ENCODE data around the gene LLGL2.
A peak's percentile ranks its signal among the peaks of the same experiment; 100 is the strongest.
"Not testable (repeated sequence)": the region's sequence is repeated elsewhere in the genome, so short reads cannot be mapped to it uniquely, and the experiment has no call there.

LLGL2 gene

DNA sequence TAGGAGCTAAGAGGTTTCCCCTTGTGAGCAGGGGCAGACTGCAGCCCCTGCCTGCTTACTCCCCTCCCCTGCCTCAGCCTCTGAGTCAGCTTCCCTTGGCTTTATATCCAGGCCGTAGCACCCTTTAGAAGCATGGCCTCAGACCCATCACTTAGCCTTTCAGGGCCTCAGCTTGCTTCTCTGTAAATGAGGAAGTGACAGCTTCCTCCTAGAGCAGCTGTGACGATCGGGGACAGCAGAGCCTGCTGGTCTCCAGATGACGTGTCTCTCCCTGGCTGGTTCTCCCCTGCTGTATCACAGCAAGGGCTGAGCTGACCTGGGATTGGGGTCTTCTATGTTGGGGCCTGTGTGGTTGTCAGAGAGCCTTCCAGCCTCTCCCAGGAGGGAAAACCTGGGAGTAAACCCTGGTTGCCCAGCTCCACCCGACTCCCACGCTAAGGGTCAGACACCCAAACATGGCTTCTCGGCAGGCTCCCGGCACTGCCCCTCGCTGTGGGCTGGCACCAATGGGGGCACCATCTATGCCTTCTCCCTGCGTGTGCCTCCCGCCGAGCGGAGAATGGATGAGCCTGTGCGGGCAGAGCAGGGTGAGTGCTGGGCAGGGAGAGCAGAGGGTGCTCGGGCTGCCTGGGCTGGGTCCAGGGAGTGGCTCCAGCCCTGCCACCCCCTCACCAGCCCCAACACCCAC, 45.8 kb downstream of the LLGL2 start:
- DNase-seq = no peak

GRCh38 chr17:75571885-75572215, 46.4 kb downstream of the LLGL2 start:
- no peak for DNase-seq

DNA sequence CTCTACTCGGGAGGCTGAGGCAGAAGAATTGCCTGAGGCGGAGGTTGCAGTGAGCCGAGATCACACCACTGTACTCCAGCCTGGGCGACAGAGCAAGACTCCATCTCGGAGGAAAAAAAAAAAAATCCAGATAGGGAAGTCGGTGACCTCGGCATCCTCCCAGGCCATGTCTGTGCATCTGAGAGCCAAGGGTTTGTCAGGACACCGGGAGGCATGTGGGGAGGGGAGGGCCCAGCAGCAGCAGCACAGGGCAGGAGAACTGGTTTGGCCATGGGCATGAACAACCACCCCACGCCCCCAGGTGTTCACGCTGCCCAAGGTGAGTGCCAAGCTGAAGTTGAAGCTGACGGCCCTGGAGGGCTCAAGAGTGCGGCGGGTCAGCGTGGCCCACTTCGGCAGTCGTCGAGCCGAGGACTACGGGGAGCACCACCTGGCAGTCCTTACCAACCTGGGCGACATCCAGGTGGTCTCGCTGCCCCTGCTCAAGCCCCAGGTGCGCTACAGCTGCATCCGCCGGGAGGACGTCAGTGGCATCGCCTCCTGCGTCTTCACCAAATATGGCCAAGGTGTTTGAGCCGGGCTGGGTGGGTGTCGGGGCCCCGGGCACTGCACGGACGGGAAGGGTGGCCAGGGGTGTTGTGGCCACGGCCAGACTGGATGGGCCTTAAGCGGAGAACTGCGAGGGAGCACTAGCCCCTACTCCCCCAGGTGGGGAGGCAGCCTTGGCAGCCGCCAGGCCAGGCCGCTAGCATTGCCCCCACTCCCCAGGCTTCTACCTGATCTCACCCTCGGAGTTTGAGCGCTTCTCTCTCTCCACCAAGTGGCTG, 47.4 kb downstream of the LLGL2 start:
- no peak for DNase-seq

- DNase-seq = no peak
Observed at GRCh38 chr17:75573540-75573957, 48.1 kb downstream of the LLGL2 start.

DNA sequence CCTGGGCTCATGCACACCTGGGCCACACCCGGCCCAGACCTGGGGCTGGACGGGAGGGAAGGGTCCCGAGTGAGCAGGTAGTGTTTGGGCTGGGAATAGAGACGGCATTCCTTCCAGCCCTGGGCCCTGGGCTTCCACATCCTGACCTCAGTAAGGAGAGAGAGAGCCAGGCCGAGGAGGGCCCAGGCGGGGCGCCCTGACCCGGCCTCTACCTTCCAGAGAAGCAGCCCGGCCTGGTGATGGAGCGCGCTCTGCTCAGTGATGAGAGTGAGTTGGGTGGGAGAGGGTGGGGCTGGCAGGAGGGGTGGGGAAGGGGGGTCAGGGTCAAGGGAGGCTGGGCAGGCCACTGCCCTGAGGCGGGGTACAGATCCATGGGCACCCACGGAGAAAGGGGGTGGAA, 48.5 kb downstream of the LLGL2 start:
- DNase-seq = no peak

GRCh38 chr17:75574404-75575036, 49.0 kb downstream of the LLGL2 start:
- no peak for DNase-seq

- no peak for DNase-seq
Observed at GRCh38 chr17:75575197-75575596, 49.7 kb downstream of the LLGL2 start.

DNA sequence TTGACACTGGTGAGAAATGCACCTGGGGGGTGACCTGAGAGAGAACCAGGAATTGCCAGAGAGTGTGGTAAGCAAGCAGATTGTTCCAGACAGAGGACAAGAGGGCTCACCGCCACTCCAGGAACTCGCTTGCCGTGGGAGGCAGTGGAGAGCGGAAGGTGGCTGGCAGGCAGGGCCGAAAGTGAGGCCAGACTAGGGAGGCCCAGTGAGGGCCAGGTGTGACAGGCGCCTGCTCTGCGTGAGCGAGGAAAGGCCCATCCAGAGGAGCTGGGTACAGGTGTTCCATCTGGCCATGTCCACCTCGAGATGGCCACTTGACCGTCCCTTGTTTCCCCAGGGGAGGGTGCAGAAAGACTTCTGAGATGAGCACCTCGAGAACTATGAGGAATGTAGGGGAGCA, 50.2 kb downstream of the LLGL2 start:
- no peak for DNase-seq

DNA sequence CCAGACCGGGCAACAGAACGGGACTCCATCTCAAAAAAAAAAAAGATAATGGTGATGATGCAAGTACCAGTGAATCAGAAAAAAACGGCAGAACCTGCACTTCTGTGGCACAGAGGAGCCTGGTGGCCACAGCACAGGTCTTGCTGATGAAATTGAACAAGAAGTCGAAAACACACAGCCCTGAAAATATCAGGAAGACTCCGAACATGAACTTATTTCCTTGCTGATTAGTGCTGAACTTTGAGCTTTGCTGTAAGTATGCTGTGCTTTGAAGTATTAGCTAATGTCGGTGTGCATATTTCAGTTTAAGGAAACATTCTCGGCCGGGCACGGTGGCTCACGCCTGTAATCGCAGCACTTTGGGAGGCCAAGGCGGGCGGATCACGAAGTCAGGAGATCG, 51.2 kb downstream of the LLGL2 start:
- no peak for DNase-seq

DNA sequence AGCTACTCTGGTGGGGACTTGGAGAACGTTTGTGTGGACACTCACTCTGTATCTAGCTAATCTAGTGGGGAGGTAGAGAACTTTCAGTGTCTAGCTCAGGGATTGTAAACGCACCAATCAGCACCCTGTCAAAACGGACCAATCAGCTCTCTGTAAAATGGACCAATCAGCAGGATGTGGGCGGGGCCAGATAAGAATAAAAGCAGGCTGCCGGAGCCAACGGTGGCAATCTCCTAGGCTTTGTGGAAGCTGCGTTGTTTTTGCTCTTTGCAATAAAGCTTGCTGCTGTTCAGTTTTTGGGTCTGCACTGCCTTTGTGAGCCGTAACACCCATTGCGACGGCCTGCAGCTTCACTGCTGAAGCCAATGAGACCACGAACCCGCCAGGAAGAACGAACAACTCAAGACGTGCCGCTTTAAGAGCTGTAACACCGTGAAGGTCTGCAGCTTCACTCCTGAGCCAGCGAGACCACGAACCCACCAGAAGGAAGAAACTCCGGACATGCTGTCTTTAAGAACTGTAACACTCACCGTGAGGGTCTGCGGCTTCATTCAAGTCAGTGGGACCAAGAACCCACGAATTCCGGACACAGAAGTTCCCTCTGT, 55.7 kb downstream of the LLGL2 start:
- DNase-seq = not testable (repeated sequence)

DNA sequence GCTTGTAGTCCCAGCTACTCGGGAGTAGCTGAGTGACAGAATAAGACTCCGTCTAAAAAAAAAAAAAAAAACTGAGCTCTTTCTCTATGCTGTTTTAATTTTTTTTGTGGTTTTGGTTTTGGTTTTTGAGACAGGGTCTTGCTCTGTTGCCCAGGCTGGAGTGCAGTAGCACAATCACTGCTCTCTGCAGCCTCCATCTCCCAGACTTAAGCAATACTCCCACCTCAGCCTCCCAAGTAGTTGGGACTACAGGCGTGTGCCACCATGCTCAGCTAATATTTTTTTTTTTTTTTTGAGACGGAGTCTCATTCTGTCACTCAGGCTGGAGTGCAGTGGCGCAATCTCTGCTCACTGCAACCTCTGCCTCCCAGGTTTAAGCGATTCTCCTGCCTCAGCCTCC, 57.7 kb downstream of the LLGL2 start:
- not testable (repeated sequence) for DNase-seq

DNA sequence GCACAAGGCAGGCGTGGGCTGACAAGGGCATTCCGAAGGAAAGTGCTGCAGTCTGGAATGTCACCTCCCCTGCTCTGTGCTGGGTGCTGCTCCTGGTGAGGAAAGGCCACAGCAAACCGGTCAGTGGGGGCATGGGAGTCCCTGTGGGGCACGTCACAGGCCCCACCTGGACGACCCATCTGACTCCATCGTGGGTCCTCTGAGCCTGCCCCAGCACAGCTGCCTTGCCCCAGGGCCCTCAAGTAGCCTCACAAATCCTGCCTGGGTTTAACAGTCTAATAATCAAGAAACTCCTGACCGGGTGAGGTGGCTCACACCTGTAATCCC, 59.3 kb downstream of the LLGL2 start:
- no peak for DNase-seq

DNA sequence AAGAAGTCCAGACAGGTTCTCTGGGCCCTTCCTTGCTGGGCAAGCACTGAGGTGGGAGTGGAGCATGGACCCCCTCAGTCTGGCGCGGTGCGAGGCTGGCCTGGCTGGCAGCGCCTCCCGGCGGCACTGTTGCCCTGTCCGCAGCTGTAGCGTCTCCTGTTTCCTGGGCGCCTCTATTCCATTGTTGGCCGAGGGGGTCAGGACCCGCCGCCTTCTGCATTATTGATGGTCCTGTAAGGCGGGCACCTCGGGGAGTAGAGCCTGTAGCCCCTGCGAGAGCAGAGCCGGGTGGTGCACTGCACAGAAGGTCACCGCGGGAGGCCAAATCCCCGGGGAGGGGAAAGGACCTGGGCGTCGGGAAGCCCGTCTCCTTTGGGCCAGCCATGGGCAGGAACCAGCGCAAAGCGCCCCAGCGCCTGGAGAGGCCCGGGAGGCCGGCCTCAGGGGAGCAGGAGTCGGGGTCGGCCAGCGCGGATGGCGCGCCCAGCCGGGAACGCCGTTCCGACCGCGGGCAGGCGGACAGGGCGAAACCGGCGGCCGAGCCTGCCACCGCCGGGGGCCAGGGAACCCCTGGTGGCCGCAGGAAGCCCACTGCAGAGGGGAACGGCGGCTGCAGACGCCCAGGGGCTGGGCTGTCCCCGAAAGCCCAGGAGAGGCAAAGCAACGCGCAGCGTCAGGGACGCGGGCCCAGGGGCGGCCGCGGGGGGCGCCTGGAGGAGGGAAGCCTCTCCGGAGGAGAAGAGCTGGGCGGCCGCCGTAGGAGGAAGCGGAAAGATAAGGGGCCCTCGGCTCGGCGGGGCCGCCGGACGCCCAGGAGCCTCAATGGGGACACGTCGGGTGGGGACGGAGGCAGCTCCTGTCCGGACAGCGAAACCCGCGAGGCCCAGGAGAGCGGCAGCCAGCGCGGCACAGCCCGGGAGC, 62.4 kb downstream of the LLGL2 start, which contains the start of gene MYO15B:
Gene MYO15B, plus strand, starts transcription at position 126 of the 921 bp plus-strand sequence. Its CDS starts 258 bp downstream, at position 384.
- DNase-seq = no peak

DNA sequence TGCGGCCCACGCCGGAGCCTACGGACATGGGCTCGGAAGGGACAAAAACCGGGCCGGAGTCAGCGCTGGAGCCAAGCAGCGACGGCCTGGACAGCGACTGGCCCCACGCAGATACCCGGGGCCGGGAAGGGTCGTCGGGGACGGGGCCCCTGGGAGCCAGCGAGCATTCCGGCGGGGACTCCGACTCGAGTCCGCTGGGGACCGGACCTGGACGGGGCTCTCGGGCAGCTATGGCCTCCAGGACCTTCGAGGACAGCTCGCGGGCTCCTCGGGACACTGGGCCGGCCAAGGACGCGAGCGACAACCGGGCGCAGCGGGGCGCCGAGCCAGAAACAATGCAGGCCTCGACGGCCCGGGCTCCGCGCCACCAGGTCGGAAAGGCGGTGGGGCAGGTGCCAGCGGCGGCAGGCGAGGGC, 63.1 kb downstream of the LLGL2 start:
- DNase-seq = peak in 1 of 2 experiments; percentile 48

GRCh38 chr17:75589012-75589918, 63.8 kb downstream of the LLGL2 start:
- DNase-seq = peak; percentile 84 to 92

- DNase-seq = no peak
Observed at GRCh38 chr17:75589919-75590303, 64.4 kb downstream of the LLGL2 start.

DNA sequence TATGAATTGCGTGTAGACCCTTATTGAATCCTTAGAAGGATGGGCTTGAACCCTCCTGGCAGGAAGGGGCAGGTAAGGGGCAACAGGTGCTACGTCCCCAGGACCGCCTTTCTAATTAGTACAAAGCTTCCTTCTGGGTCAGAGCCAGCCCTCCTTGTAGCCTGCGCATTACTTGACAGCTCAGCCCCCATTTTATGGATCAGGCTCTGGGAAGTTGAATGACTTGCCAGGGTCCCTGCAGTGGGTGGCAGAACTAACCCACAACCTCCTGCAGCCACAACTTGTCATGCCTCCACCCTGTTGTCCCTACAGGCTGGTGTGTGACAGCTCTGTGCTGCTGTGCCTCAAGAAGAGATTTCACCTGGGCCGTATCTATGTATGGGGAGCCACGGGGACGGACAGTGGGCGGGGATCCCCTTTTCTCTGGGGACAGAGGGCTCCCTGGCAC, 64.8 kb downstream of the LLGL2 start:
- no peak for DNase-seq

DNA sequence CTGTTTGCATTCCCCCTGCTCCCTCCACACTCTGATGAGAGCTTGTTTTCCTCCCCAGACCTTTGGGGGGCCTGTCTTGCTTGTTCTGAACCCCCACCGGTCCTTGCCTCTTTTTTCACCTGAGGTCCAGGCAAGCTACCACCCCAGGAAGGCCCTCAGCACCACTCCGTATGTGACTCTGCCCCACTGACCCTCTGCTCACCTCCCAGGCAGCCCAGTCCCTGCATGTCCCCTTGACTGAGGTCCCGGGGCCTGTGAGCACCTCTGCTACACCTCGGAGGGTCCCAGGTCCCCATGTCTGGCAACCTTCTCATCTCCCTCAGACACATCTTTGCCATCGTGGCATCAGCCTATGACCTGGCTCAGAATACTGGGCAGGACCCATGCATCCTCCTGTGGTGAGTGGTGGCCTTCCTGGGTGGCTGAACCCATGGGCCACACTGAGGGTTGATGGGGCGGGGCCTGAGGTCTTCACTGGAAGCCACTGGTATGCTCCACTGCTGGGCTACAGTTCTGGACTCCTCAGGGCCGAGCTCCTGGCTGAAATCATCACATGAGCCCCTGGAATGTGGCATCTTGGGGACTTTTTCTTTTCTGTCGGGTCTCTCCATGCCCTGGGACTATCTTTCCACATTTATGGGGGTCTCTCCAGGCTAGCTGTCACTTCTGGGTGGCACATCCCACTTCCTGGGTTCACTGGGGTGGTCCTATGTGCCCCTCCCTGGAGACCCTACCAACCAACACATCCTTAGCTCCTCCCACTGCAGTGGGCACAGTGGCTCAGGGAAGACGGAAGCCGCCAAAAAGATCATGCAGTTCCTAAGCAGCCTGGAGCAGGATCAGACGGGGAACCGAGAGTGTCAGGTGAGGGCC, 65.6 kb downstream of the LLGL2 start:
- DNase-seq = no peak

DNA sequence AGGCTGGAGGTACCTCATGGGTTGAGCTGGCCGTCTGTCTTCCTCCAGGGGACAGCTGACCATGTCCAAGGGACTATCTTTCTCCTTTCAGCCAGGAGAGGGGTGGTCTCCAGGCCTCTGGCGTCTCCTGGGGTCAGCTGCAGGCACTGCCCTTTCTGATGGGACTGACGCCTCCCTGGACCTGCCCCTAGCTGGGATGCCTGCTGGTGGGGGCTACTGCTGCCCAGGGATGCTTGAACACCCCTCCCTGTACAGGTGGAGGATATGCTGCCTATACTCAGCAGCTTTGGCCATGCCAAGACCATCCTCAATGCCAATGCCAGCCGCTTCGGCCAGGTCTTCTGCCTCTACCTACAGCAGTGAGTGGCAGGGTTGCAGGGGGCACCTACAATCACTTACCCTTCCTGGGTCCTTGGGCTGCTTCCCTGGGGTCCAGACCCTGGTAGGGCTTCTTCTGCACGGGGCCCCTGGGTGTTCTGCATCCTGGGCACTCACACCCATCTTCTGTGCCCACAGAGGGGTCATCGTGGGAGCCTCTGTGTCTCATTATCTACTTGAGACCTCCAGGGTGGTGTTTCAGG, 66.3 kb downstream of the LLGL2 start:
- no peak for DNase-seq
